D721Med (cell line): Measurements from ENCODE around the gene SLFN11.

Experiments
- DNase-seq: peaks from one replicate; pipeline ENCODE4 v3.0.0; 2011; ENCODE audit warnings: low spot score; ENCODE audit not compliant: insufficient read length
- FAIRE-seq: peaks from 2 replicates; lab custom pipeline; 2011; peaks lifted over from hg19 to GRCh38; lab: Jason Lieb, UNC
- CTCF ChIP-seq: IDR thresholded peaks from 2 replicates; pipeline ENCODE4 v1.5.1; 2012; ENCODE audit warnings: mild to moderate bottlenecking, control low read depth; ENCODE audit not compliant: insufficient read depth; ENCODE audit errors: missing control alignments

SLFN11 gene

GRCh38 chr17:35390663-35391062, 17.2 kb upstream of the SLFN11 start:
- no peak for FAIRE-seq
- DNase-seq: no peak
- TF ChIP-seq CTCF: no peak

GRCh38 chr17:35390156-35390555, 16.7 kb upstream of the SLFN11 start:
- FAIRE-seq: no peak
- DNase-seq: no peak
- no peak for TF ChIP-seq CTCF

GRCh38 chr17:35387496-35387895, 14.1 kb upstream of the SLFN11 start:
- no peak for FAIRE-seq
- no peak for TF ChIP-seq CTCF
- no peak for DNase-seq

- DNase-seq (no peak), FAIRE-seq (no peak)
- no peak for TF ChIP-seq CTCF
These were observed 4.3 kb upstream of the SLFN11 start for GRCh38 chr17:35377706-35378105.

GRCh38 chr17:35377068-35377467, 3.6 kb upstream of the SLFN11 start:
- DNase-seq: no peak
- no peak for TF ChIP-seq CTCF
- no peak for FAIRE-seq

GRCh38 chr17:35376245-35376644, 2.8 kb upstream of the SLFN11 start:
- DNase-seq (no peak), FAIRE-seq (no peak)
- no peak for TF ChIP-seq CTCF

GRCh38 chr17:35374766-35375344, 1.4 kb upstream of the SLFN11 start:
- no peak for TF ChIP-seq CTCF
- no peak for FAIRE-seq
- no peak for DNase-seq
